GM18909 (cell line): ENCODE results near the gene KCNV2.

Experiments
- ATAC-seq: cut with Tn5 transposase; IDR thresholded peaks from one replicate; pipeline ENCODE4 v1.9.1; 2021; ENCODE audit warnings: mild to moderate bottlenecking; ENCODE audit not compliant: unreplicated experiment, poor library complexity

KCNV2 gene

DNA sequence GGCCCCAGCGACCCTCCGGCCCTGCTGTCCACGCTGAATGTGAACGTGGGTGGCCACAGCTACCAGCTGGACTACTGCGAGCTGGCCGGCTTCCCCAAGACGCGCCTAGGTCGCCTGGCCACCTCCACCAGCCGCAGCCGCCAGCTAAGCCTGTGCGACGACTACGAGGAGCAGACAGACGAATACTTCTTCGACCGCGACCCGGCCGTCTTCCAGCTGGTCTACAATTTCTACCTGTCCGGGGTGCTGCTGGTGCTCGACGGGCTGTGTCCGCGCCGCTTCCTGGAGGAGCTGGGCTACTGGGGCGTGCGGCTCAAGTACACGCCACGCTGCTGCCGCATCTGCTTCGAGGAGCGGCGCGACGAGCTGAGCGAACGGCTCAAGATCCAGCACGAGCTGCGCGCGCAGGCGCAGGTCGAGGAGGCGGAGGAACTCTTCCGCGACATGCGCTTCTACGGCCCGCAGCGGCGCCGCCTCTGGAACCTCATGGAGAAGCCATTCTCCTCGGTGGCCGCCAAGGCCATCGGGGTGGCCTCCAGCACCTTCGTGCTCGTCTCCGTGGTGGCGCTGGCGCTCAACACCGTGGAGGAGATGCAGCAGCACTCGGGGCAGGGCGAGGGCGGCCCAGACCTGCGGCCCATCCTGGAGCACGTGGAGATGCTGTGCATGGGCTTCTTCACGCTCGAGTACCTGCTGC, 839 bp downstream of the KCNV2 start:
- ATAC-seq = no peak

DNA sequence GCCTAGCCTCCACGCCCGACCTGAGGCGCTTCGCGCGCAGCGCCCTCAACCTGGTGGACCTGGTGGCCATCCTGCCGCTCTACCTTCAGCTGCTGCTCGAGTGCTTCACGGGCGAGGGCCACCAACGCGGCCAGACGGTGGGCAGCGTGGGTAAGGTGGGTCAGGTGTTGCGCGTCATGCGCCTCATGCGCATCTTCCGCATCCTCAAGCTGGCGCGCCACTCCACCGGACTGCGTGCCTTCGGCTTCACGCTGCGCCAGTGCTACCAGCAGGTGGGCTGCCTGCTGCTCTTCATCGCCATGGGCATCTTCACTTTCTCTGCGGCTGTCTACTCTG, 1.4 kb downstream of the KCNV2 start:
- ATAC-seq = no peak

- no peak for ATAC-seq
These were observed 2.9 kb downstream of the KCNV2 start for GRCh38 chr9:2720179-2720654.

- ATAC-seq = no peak
These were observed 5.4 kb downstream of the KCNV2 start for GRCh38 chr9:2722715-2723114.

GRCh38 chr9:2723376-2724065, 6.2 kb downstream of the KCNV2 start:
- ATAC-seq = no peak

GRCh38 chr9:2725126-2725525, 7.8 kb downstream of the KCNV2 start:
- ATAC-seq = no peak

DNA sequence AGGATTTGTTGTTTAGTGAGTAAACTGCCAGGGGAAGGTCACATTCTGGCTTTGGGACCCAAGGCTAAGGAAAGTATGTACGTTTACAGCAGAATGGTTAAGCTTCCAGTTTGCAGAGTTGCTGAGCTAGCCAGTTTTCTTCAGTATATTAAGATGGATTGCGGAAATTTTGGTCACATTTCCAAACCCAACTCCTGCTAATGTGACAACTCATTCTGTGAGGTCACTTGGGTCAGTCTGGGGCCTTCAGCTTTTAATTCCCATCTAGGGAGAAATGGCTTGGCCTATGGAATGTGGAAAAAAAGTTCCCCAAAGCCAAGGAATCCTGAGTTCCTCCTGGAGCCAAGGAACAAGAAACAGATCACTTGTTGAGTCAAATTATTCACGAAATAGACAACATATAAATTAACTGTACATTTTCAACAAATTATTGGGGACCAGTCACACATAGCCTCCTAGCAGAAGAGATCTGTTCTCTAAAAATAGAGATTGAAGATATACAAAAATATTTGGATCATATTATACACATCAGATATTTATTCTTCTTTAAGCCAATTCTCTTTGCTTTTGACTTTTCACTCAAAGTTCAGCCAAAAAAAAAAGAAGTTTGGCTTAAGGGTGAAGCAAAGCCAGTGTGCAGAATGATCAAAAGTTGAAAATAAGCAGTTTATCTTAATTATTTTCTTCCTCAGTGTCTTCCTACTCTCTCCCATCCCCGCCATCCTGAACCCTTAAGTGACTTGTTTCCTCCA, 8.8 kb downstream of the KCNV2 start:
- no peak for ATAC-seq

GRCh38 chr9:2726650-2727340, 9.5 kb downstream of the KCNV2 start:
- ATAC-seq = no peak

DNA sequence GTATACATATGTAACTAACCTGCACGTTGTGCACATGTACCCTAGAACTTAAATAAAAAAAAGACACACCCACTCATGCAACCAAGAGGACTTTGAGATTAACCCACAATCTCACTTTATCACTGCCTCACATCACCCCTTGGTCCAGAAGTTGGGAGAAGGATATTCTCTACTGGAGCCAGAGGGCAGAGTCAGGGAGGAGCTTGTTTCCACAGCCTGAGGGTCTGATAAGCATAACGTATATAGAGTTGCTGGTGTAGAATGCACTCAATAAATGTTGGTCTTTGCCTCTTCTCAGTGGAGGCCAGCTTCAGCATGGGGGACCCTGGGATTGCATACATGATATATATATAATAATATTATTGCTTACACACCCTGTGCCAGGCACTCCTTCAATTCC, 10.1 kb downstream of the KCNV2 start:
- ATAC-seq = no peak

- peak; percentile 87 for ATAC-seq
These were observed 10.8 kb downstream of the KCNV2 start for GRCh38 chr9:2727966-2728613.

GRCh38 chr9:2729003-2729402, 11.7 kb downstream of the KCNV2 start:
- ATAC-seq = no peak

- ATAC-seq = no peak
These were observed 12.4 kb downstream of the KCNV2 start for GRCh38 chr9:2729721-2730120.

DNA sequence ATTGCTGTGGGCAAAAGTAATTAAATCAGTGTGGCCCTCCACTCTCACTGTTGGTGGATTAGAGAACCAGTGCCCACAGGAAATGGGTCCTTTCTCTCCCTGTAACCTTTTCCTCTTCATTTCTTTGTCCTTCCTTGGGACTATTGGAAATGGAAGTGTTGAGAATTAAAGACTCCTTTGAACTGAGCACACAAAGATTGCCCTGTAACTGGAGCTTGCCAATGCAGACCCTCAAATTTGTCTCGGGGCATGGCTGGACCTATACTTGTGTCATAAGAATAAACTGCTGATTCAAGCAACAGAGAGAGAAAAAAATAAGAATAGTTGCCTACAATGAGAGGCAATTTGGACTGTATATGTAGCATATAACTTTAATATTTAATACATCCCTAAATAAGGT, 13.7 kb downstream of the KCNV2 start:
- no peak for ATAC-seq

GRCh38 chr9:2732492-2732891, 15.2 kb downstream of the KCNV2 start:
- ATAC-seq = no peak

DNA sequence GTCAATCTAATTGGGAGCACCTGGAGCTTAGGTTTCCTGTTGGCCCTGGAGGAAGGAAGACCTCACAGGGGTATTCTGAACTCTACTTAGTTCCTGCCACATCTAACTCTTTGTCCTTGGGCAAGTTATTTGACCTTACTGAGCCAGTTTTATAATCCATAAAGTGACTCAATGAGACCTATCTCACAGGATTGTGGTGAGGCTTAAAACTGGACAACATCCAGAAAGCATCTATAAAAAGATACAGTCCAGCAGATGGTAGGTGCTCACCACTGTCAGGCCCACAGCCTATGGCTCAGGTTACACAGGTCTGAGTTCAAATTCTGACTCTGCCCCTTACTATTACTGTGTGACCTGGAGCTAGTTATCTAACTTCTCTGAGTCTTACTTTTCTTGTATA, 23.3 kb downstream of the KCNV2 start:
- no peak for ATAC-seq

- no peak for ATAC-seq
These were observed 24.3 kb downstream of the KCNV2 start for GRCh38 chr9:2741441-2742158.

- ATAC-seq = no peak
These were observed 24.9 kb downstream of the KCNV2 start for GRCh38 chr9:2742214-2742613.

DNA sequence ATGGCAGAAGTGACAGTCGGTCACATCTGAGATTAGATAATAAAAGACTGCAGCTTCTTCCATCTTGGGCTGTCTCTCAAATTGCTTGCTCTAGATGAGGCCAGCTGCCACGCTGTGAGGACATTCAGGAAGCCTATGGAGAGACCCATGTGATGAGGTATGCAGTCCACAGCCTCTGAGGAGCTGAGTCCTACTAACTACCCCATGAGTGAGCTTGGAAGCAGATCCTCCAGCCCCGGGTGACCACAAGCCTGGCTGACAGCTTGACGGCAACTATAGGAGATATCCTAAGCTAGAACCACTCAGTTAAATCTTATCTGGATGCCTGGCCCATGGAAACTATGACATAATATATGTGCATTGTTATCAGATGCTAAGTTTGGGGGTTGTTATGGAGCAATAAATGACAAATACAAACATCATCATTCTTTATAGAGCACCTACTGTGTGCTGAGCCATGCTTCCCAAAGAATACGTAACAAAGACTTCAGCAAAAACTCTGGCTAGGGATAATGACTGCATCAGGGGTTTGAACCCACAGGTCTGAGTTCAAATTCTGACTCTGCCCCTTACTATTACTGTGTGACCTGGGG, 26.7 kb downstream of the KCNV2 start:
- ATAC-seq = no peak
